8988T (cell line): ENCODE measurements around the gene GTPBP6.
A peak's percentile ranks its signal among the peaks of the same experiment; 100 is the strongest.

ENCODE experiments used
- DNase-seq: peaks from one replicate; pipeline ENCODE4 v3.0.0; 2011

The GTPBP6 gene

DNA sequence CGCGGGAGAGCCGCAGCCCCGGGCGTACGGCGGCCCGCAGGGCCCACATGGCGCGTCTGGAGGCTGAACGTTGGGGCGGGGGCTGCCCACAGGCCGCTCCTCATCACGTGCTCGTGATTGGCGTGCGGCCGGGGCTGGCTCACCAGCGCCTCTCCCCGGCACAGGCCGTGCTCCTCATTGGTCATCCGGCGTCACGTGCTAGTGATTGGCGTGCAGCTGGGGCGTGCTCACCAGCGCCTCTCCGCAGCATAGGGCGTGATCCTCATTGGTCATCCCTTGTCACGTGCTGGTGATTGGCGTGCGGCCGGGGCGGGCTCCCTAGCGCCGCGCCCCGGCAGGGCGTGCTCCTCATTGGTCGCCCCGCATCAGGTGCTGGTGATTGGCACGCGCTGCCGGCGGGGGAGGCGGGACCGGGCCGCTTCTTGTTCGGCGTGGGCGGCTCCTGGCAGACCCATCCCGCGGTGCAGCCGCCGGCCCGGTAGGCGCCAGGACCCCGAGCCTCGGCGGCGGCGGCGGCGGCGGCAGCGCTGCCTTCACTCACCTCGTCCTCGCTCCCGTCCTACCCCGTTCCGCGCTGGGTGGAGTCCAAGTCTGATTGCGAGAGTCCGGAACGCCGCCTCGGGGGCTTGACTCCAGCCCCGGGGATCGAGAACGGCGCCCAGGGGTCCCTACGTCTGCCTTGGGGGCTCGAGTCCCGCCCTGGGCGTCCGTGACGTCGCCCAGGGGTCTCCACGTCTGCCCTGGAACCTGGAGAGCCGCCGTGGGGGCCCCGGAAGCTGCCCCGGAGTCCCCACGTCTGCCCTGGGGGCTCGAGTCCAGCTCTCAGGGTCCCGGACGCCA is at the start of gene GTPBP6:
Gene GTPBP6, minus strand, starts transcription at position 58 of the 840 bp plus-strand sequence. Its CDS starts 9 bp downstream, at position 49.
- peak; percentile 90 for DNase-seq

- no peak for DNase-seq
Measured at GRCh38 chrX:367866-368265, 49.3 kb upstream of the GTPBP6 start.

DNA sequence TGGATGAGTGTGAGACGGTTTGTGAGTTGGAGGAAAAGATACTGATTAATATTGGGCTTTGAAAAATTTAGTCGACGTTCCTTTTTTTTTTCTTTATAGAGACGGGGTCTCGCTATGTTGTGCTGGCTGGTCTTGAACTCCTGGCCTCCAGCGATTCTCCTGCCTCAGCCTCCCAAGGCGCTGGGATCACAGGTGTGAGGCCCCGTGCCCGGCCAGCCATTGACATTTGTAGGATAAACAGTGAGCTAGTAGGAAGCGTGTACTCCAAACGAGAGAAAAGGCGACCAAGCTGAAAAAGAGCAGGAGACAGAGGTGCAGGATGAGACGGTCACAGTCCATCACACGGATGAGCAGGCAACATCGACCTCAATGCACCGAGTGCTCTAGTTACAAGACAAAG is 48.8 kb upstream of the GTPBP6 start:
- no peak for DNase-seq

DNA sequence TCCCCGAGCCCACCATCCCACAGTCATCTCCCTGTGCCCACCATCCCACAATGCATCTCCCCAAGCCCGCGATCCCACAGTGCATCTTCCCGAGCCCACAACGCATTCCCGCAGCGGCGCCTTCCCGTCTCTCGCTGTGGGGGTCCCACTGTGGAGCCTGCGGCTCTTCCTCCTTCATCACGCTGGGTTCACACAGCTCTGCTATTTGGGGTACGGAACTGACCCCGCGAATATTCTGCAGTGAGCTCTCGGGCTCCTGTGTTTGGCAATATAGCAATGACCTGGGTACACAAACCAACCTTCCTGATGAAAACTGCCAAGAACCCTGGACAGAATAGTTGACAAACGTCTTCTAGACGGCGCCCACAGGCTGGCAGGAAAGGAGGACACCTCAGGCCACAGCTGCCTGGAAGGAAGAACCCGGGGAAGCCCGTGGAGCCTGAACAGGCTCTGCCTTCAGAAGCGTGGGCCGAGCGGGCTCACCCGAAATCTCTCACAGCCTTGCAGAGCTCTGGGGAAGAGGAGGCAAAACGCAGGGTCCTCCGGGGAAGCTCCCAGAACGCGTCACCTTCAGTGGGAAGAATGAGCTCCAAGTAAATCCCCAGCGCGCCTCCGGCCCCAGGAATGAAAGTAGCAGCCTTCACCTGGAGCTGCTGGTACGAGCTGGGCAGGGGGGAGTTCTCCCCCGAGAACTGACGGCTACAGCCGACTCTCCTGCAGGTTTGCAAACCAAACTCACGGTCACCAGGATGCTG is 45.2 kb upstream of the GTPBP6 start:
- no peak for DNase-seq

DNA sequence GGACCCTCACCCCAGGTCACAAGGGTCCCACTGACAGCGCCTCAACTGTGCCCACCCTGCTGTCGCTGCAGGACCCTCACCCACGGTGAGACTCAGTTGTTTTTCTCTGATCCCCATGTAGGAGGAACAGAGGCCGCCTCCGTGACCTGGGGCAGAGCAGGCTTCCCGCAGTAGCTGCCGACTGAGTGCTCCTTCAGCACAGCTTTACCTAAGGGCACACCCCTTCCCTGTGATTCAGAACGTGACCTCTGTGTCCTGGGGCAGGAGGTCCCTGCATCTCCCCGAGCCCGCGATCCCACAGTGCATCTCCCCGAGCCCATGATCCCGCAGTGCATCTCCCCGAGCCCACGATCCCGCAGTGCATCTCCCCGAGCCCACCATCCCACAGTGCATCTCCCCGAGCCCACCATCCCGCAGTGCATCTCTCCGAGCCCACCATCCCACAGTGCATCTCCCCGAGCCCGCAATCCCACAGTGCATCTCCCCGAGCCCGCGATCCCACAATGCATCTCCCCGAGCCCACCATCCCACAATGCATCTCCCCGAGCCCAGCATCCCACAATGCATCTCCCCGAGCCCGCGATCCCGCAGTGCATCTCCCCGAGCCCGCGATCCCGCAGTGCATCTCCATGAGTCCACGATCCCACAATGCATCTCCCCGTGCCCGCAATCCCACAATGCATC is 44.5 kb upstream of the GTPBP6 start:
- no peak for DNase-seq

DNA sequence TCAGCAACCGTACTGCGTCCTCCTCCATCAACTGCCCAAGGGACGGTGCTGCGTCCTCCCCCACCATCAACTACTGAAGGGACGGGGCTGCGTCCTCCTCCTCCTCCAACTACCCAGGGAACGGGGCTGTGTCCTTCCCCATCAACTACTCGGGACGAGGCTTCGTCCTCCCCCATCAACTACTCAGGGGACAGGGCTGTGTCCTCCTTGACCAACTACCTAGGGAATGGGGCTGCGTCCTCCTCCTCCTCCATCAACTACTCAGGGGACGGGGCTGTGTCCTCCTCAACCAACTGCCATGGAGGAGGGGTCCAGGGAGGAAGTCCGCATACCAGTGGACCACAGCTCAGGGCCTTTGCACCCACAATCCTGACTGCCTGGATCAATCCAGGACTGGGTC is 43.8 kb upstream of the GTPBP6 start:
- no peak for DNase-seq

DNA sequence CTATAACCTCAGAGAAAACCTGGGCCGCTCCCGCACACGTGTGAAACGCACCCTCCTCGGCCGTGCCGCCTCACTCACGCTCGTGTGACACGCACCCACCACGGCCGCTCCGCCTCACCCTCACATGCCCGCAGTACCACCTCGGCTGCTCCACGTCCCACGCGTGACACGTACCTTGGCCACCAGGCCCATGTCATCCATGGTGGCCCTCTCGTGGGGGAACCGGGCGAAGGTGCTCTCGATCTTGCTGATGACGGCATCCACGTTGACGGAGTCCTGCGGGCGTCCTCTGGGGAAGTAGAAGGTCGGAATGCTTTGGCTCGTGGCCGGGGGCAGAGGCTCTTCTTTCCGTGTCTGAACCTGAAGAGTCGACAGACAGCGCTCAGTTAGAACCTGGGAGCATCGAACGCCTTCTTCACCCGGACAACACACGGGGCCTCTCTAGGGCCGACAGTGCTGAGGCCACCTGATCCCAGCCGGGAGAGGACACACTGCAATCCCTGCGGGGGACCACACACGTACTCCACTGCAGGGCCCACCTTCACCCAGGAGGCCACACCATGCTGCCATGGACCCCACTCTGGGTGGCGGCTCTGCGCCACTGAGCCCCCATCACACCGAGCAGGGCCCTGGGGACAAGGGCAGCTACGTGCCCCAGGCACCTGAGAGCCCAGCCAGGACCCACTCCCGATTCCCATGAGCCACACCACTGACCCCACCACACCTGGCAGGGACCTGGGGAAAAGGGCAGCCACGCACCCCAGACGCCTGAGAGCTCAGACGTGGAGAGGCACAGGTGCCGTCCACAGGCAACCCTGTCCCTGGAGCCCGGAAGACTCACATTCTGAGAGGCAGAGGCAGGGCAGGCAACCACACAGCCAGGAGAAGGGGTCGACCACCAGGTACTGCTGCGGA is 42.9 kb upstream of the GTPBP6 start:
- no peak for DNase-seq

- DNase-seq, result no peak
Measured at GRCh38 chrX:360496-361150, 42.0 kb upstream of the GTPBP6 start.

DNA sequence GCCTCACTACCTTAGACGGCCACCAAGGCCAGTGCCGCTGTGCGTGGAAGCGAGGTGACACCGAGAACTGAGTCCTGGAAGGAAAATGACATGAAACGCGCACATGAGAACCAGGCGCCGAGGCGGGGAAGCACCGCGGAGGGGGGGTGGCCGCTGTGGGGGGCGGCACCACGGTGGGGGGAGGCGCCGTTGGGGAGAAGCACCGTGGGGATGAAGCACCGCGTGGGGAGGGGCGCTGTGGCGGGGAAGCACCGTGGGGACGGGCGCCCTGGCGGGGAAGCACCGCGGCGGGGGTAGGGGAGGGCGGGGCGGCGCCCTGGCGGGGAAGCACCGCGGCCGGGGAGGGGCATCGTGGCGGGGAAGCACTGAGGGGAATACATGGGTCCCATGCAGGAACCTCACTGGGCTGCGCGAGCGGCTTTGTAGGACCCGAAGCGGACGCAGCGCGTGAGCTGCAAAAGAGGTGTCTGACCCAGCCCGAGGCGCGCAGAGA is 40.1 kb upstream of the GTPBP6 start:
- DNase-seq, result no peak

- DNase-seq, result peak; percentile 87
Measured at GRCh38 chrX:357693-358471, 39.3 kb upstream of the GTPBP6 start.

GRCh38 chrX:357035-357692 is 38.6 kb upstream of the GTPBP6 start:
- no peak for DNase-seq

GRCh38 chrX:356385-357034 is 37.9 kb upstream of the GTPBP6 start:
- DNase-seq, result no peak

GRCh38 chrX:355329-356050 is 36.9 kb upstream of the GTPBP6 start:
- DNase-seq, result no peak

DNA sequence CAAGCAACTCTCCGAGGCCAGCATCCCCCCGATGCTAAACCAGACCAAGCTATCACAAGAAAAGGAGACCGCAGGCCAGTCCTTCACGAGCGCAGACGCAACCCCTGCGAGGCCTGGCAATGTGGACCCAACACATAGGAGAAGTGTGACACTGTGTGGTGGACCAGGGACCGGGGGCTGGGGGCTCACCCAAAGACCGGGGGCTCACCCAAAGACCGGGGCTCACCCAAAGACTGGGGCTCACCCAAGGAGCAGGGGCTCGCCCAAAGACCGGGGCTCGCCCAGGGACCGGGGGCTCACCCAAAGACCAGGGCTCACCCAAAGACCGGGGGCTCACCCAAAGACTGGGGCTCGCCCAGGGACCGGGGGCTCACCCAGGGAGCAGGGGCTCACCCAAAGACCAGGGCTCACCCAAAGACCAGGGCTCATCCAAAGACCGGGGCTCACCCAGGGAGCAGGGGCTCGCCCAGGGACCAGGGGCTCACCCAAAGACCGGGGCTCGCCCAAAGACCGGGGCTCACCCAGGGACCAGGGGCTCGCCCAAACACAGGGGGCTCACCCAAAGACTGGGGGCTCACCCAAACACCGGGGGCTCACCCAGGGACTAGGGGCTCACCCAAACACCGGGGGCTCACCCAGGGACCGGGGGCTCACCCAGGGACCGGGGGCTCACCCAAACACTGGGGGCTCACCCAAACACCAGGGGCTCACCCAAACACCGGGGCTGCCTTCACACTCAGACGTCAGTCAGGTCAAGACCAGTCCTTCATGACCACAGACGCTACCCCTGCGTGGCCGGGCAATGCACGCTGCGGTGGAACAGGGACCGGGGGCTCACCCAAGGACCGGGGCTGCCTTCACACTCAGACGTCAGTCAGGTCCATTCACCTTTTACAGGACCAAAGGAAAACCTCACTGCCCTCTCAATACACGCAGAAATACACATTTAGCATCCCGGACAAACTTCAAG is 35.3 kb upstream of the GTPBP6 start:
- DNase-seq, result no peak

DNA sequence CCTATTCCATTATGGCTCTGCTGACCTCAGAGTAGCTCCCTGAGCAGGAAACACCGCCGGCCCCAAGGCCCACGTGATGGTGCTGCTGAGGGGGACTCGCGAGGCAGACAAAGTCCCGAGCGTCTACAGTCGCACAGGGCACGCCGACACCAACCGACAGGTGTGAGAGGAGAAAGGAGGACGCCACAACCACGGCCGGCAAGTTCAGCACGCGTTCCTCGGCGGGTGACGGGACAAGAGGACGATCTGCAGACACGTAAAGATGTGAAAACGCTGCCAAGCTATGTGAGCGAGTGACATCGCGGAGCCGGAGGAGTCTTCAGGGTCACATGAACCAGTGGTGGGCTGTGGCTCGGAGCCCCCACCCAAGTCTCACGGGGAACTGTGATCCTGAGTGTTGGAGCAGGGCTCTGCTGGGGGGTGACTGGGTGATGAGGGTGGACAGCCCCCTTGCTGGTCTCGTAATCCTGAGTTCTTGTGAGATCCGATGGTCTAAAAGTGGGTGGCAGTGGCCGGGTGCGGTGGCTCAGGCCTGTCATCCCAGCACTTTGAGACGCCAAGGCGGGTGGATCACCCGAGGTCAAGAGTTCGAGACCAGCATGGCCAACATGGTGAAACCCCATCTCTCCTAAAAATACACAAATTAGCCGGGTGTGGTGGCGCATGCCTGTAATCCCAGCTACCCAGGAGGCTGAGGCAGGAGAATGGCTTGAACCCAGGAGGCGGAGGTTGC is 34.2 kb upstream of the GTPBP6 start:
- DNase-seq, result no peak

GRCh38 chrX:352181-352580 is 33.6 kb upstream of the GTPBP6 start:
- no peak for DNase-seq

GRCh38 chrX:351736-352135 is 33.1 kb upstream of the GTPBP6 start:
- no peak for DNase-seq
